ENCODE results near the gene SEC22B.
A peak's percentile ranks its signal among the peaks of the same experiment; 100 is the strongest.
"Not testable (repeated sequence)": the region's sequence is repeated elsewhere in the genome, so short reads cannot be mapped to it uniquely, and the experiment has no call there.

The SEC22B gene

DNA sequence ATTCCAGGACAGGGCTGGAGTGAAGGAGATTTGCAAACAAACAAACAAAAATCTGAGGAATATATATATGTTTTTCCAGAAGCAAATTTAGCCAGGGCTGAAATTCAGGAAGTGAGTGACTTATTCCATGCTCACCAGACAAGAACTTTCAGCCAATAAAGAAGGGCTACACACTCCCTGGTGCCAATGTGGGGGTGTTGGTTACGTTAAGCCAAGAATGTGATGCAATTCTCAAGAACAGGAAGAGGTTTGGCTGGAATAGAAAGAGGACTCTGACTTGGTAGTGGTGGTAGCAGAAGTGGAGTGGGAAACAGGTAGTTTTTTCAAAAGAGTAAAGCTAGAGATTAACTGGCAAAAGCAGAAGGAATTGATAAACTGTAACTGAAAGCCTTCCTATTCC, 31.7 kb downstream of the SEC22B start:
- DNase-seq: not testable (repeated sequence)

DNA sequence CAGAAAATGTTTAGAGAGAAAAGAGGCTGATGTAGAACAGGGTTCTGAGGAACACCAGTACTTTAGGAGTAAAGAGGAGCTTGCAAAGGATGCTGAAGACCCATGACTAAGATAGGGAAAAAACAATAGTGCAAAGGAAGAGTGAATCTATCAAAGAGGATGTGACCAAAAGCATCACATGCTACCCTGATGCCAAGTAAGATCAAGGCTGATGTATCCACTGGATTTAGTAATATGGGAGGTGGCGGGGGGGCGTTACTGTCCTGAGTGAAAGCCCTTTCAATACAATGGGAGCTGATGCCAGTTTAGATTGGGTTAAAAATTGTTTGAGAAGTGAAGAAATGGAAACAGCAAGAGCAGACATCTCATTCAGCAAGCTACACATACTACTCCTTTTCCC, 32.2 kb downstream of the SEC22B start:
- peak; percentile 23 for DNase-seq

DNA sequence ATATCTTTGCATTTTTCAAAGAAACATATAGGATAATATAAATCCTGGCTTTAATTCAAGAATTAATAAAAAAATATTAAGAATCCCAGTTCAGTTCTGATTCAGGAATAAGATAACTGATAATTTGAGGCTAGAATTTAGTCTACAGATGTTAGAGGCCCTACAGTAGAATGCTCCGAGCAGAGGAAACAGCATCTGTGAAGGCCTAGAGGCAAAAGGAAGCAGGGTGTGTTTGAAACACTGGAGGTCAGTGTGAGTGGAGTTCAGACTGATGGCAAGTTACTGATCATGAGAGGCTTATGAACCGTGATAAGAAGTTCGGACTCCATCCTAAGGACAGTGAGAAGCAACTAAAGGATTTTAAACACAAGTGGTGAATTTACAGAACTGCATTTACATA, 33.0 kb downstream of the SEC22B start:
- peak; percentile 38 for DNase-seq

DNA sequence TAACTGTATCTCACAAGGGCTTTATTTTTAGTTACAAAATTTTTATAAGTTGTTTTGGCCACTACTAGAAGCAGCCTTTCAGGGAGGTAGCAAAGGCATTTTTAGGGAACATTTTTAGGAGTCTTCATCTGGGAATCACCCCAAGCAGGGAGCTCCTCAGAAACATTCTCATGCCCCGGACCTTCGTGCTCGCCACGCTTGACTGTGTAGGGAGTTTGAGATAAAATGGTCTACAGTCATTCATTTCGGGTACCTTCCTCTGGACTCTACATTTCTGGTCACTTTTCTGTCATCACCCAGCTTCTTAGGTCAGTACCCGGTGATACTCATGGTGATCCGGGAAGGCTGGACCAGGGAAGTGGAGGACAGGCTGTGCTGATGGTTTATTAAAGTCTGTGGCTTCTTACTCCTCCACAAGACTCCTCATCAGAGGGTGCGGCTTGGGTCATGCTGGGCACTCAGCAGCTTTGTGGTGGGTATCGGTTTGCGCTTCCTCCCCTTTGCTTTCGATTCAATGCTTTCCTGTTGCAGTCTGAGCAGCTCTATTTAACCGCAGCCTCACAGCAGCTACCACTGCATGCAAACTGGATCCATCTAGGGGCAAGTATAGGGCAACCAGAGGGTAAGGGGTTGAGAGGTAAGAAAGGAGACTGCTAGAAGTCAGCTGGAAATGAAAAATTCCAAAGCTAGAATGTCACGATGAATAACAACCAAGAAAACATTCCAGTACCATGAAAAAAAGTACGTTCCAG, 33.6 kb downstream of the SEC22B start:
- DNase-seq: peak; percentile 94

DNA sequence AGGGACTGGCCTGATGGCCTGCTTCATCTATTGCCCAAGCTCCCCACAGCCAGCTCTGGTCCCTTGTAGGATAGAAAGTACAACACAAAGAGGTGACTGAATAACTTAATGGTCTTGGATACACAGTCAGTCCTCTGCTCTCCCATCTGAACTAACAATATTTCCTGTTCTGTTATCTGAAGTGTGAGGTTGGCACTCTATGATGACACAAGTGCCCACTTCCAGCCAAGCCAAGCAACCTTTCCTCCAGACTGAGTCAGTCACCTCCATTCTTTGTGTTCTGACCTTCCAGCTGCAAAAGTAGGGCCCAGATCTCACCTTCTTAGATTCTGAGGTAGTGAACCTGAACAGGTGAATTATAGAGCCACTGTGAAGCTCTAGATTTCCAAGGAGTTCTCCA, 34.5 kb downstream of the SEC22B start:
- DNase-seq: not testable (repeated sequence)

DNA sequence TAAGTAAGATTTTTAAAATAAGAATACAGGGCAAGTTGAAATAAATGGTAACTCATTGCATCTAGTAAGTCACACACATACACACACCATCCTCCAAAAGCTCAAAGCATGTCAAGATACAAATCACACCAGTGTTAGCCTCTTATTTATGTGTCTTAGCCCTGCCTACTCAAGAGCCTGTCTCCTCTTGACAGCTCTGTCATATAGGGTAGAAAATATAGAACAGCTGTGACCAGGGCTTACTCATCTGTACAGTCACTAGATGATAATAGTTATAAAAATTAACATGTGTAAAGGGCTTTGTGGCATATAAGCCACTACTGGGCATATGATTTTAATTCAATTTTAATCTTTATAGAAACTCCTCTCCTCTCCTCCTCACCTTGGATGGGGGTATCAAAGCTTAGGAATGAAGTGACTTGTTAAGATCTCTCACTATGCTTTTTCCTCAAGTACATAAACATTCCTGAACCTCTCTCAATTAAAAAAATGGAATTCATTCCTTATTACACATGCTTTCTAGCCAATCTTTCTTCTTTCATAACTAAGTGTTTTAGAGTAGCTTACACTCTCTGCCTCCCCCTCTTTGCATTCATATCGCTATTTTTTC, 35.6 kb downstream of the SEC22B start:
- DNase-seq: not testable (repeated sequence)

DNA sequence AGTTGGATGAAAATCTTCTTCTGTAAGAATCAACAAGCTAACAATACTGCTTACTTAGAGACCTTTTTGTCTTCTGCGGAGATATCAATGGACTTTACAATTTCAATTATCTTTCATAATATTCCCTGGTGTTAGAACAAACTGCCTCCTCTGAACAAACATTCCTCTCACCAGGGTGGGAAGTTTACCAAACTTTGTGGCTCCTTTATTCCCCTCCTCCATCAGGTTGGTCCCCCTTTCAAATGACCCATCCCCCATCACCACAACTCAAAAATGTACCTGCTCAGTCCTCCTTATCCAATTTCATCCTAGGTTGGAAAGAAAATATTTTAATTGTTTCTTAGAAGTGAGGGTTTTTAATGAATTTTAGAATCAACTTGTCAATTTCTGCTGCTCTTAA, 40.2 kb downstream of the SEC22B start:
- DNase-seq: not testable (repeated sequence)

DNA sequence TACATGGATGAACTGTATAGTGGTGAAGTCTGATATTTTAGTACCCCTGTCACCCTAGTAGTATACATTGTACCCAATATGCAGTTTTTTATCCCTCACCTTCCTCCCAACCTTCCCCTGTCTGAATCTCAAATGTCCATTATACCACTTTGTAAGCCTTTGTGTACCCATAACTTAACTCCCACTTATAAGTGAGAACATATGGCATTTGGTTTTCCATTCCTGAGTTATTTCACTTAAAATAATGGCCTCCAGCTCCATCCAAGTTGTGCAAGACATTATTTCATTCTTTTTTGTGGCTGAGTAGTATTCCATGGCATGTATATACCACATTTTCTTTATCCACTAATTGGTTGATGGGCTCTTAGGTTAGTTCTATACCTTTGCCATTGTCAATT, 42.4 kb downstream of the SEC22B start:
- DNase-seq: not testable (repeated sequence)

DNA sequence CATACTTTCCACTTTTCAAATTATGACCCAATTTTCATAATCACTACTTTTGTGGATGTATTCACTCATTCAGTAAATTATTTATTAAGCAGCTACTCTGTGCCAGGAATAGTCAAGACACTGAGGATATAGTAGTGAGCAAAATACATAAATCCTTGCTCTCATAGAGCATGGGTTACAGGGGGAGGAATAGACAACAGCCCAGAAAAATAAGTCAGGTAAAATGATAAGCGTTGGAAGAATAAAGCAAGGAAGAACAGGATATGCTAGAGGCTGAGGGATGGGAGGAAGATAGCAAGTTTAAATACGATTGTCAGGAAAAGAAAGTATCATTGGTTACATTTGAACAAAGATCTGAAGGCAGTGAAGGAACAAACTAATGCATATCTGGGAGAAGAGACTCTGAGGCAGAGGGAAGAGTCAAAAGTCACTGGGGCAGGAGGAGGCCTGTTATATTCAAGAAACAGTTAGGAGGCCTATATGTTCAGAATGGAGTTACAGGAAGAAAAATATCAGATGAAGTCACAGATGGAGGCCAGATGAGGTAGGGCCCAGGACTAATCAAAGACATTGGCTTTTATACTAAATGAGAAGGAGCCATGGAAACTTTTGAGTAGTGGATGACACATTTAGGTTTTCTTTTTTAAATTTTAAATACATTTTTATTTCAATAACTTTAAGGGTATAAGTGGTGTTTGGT, 42.9 kb downstream of the SEC22B start:
- DNase-seq: no peak

DNA sequence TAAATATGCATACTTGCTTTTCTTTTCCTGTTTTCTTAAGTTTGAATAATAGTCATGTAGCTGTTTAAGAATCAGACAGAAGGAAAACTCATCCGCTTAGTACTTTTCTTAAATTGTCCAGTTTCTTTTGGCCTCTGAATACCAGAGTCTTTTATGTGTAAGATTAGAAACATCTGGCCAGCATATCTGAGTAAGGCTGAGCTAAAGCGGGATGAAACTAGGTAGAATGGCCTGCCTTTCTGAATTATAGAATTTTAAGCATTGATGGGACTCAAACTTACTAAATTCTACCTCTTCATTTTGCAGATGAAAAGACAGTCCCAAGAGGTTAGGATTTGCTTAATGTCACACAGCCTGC, 43.9 kb downstream of the SEC22B start:
- not testable (repeated sequence) for DNase-seq

DNA sequence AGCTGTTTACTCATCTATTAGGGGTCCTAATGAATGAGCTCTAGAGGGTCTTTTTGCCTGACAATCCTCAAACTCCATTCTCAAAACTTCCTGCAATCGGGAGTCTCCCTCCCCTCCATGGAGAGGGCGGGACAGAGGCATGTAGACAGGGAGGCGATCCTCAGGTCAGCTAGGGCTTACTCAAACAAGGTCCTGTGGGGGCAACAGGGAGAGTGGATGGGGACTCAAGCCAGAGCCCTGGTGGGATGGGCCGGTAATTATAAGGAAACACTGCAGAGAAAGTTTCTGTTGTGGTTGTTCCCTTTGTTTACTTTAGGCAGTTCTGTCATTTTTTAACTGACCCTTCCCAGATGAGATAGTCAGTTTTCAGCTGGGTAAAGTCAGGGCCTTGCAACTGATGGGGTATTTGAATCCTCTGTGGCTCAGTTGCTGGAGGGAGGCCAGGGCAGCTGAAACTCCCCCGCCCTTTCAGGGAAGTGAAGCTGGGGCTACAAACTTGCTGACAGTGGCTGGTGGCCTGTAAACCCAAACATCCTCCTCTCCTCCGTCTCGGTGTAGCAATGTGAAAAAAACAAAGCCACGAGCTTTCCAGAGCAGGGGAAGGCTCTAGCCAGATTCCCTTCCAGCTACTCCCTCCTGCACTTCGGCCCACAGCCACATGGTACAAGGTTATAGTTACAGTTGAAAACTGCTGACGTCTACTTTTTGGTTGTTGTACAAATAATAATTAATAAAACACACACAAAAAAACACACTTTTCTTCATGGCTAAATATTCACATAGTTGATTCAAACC, 44.5 kb downstream of the SEC22B start:
- DNase-seq: peak; percentile 68

DNA sequence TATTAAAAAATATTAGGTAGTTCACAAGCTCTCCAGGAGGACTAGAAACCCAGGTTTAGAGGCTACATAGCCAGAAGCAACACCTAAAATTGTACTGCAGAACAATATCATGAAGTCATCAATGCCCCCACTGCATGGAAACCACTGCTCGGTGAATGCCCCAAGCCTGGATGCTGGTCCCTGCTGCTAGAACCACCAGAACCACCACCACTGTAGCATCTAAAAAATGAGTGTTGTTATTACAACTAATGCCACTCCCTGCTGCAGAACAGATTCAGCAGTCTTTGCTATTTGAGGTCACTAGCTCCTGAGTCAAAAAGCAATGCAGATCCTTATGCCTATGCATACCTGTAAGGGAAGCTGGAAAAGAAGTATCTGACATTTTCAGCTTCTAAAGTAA, 48.4 kb downstream of the SEC22B start:
- DNase-seq: not testable (repeated sequence)

DNA sequence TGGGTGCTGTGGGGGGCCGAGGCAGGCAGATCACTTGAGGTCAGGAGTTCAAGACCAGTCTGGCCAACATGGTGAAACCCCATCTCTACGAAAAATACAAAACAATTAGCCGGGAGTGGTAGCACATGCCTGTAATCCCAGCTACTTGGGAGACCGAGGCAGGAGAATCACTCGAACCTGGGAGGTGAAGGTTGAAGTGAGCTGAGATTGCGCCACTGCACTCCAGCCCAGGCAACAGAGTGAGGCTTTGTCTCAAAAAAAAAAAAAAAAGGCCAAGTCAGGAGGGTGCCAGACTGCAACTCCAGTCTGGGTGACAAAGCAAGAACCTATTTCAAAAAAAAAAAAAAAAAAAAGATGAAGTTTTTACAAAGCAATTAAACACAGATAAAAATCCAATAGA, 50.1 kb downstream of the SEC22B start:
- not testable (repeated sequence) for DNase-seq

DNA sequence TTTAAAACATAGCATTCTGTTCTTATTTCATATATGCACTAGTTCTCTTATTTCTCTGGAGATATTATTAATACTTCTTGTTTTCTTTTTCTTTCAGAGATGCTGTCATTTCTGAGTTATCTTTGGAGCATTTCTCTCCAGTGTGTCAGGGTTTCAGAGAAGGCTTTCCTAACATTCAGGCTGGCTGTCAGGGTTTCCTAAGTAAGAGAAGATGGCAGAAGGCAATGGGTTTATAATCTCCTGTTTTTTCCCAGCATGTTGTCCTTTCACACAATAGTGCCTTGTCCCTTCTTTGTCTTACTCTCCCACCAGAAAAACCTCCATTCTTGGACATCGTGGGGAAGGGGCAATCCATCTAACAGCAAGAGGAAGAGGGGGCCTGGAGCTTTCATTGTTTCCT, 51.7 kb downstream of the SEC22B start:
- not testable (repeated sequence) for DNase-seq

DNA sequence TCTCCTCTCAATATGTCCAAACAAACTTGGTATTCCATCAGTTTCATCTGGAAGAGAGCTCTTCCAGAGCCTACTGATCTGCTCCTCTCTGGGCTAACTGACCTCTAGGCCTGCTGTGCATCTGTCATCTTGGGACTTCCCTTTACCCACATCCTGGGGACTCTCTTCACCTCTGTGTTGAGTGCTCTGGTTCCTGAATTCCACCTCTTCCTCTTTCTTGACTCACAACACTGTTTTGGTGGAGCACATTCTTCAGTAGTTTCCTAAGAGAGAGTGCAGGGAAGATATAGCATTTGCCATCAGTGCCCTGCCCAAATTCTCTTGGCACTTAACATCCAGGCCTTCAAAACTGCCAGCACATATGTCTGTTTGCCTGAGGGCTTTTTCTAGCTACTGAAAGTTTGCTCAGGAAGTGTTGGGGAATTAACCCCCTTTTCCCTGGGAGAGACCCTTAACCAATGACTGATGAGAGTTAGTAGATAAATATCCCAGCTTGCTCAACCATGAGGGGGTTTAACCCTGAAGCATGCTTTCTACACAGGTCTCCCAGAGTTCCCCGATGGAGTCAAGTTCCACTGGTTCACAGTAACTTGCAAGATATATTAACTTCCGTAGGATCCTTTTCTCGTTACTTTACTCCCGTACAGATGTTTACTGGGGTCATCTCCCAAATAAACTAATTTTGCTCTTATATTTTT, 52.4 kb downstream of the SEC22B start:
- peak; percentile 85 for DNase-seq

DNA sequence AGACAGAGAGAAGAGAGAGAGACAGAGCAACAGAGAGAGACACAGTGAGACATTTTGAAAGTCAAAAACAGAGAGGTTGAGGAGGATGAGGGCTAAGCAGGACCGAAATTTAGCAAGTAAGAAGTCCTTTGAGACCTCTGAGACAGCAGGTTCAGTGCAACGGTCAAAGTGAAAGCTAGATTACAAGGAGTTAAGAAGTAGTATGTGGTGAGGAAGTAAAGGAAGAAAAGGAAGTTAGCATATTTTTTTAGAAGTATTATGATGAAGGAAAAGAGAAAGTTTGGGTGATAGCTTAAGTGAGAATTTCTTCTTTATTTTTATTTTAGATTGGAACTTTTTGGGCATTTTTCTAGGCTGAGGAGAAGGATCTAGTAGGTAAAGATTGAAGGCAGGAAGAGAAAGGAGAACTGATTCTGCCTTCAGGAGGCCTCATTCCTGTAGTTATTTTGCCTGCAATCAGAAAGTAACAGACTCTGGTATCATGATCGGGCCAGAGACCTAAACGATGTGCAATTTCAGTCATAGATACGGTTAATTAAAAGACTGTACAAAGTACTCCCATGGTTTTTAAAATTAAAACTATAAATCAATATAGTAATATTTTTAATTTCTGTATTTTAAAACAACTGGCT, 53.9 kb downstream of the SEC22B start:
- DNase-seq: peak; percentile 62

DNA sequence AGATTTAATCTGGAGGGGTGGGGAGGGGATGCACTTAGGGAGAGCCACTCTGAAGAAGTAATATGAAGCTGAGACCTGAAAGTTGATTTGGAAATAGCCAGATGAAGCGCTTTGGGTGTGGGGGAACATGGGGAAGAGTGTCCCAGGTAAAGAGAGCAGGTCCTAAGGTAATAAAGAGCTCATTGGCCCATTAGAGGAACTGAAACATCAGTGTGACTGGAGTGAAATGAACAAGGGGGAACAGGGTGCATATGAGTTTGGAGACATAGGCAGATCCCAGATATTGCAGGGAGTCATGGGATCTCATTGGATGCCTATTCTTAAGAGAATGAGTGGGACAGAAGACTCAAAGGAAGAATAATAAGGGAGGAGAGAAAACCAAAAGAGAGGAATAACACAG, 54.5 kb downstream of the SEC22B start:
- DNase-seq: not testable (repeated sequence)

DNA sequence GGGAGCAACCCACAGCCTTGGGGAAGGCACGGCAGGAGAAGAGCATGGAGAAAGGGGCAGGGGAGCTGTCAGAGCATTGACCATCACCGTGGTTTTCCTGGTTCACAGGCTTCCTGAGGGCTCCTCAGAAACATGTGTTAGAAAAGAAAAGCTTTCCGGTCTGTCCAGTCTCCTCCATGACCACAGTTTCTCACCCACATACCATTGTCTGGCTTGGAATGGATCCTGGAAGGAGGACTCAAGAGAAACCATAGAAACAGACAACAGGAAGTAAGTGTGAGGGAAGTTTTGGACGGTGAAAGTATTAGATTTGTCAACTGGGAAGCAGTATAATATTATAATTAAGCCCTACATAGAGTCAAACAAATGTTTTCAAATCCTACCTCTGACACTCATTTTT, 55.8 kb downstream of the SEC22B start:
- DNase-seq: not testable (repeated sequence)

DNA sequence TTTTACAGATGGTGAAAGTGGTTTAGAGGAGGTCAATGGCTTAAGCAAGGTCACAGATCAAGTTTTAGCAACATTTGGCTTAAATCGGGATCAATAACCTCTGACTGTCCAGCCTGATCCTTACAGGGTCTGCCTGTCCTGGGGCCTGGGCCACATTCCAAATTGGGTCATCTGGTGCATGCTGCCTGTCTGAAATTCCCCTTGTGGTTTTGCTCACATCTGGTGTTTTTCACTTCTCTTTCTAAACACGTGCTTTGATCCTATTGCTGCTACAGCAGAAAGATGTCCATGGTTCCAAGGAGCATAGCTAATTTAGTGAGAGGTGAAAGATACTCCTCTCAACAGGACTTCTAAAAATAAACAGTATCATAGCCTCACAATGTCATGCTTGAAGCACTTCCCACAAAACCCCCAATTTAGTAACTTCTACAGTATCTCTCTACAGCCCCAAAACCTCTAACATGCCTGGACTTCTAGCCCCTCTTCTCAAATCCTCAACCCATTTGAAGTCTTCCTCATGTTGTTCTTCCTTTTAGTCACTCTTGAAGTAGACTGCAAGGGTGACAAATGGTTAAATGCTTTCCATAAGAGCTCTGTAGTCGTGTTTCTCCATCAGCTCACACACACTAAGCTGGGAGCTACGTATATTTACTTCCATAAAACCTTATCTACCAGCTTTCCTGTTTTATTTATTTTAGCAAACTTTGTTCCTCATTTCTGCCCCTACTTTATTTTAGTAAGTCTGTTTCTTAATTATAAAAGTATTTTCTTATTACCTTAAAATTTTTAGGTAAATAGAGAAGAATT, 58.7 kb downstream of the SEC22B start:
- DNase-seq: peak; percentile 65

DNA sequence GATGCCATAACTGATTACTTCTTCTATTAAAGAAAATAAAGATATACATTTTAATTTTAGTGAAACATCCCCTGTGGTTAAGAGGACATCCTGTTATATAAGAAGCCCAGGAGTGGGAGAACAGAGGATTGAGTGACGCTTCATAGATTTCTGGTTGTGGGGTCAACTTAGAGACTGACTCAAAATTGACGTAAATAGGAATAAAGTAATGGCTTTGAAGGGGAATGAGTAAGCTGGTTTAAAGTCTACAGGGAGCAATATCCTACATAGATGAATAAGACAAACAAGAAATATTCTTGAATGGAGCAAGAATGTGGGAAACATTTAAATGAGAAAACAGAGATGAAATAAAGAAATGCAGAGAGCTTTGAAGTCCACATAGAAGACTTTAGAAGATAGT, 60.2 kb downstream of the SEC22B start:
- DNase-seq: not testable (repeated sequence)

DNA sequence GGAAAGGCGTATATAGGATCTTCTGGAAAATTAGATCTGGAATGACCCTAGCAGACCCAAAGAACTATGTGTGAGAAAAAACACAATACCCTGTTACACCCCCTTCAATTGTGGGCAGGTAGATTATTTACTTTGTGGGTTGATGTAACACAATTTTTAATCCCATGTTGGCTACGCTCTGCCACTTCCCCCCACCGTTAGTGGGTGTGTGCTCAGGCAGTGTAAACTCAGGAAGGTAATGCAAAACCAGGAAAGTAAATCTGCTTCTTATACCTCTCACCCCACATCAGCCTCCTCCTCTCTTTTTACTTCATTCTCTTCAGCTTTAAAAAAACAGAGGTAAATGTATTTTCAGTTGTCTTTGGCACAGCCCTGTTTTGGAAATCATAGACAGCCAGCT, 63.2 kb downstream of the SEC22B start:
- DNase-seq: not testable (repeated sequence)
